NCI-H1105 treated with DMSO at 0.1 percent for 48 hours (cell line): ENCODE results near the gene TOP2A.
A peak's percentile ranks its signal among the peaks of the same experiment; 100 is the strongest.

Experiments used
- DNase-seq: peaks from one replicate; lab custom pipeline; 2025; lab: John Stamatoyannopoulos, UW

TOP2A gene

GRCh38 chr17:40347319-40348135, 70.2 kb downstream of the TOP2A start:
- DNase-seq: no peak

GRCh38 chr17:40346765-40347158, 70.9 kb downstream of the TOP2A start:
- no peak for DNase-seq

GRCh38 chr17:40345994-40346764, 71.5 kb downstream of the TOP2A start:
- DNase-seq: no peak

DNA sequence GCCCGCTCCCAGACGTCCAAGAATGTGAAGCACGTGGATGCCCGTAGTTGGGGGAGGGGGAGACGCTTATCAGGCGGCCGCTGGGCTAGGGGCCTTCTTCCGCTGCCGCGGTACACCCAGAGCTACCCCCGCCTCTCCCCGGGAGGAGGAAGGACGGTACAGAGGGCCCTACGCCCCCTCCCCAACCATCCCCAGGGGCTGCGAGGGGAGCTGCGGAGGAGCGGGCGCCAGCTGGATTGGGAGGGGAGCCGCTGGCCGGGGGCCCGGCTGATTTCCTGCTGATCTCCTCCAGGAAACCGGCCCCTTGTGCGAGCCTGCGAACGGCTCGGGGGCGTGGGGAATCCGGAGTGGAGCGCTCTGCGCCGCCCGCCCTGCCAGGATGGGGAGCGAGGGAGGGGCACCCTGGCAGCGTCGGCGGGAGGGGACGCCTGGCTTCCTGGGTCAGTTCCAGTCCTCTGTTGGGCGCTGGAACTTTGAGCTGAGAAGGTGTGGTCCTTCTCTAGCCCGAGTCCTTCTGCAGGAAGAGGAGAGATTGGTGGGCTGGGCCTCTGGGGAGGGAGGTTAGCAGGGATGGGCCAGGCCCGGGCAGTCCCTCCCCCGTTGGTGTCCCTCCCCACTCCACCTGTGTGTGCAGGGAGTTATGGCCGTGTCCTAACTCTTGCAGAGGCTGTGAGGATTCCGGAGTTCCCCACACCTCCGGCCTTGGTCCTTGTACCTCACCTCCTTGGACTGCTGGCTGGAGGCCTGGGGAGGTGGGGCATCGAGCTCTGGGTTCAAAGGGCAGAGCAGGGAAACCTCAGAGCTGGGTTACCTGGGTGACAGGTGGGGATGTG, 72.3 kb downstream of the TOP2A start:
- DNase-seq: no peak

- DNase-seq: no peak
Measured at GRCh38 chr17:40344421-40345160, 73.1 kb downstream of the TOP2A start.

- no peak for DNase-seq
Measured at GRCh38 chr17:40343219-40344119, 74.2 kb downstream of the TOP2A start.

GRCh38 chr17:40342504-40343218, 75.0 kb downstream of the TOP2A start:
- DNase-seq: no peak

DNA sequence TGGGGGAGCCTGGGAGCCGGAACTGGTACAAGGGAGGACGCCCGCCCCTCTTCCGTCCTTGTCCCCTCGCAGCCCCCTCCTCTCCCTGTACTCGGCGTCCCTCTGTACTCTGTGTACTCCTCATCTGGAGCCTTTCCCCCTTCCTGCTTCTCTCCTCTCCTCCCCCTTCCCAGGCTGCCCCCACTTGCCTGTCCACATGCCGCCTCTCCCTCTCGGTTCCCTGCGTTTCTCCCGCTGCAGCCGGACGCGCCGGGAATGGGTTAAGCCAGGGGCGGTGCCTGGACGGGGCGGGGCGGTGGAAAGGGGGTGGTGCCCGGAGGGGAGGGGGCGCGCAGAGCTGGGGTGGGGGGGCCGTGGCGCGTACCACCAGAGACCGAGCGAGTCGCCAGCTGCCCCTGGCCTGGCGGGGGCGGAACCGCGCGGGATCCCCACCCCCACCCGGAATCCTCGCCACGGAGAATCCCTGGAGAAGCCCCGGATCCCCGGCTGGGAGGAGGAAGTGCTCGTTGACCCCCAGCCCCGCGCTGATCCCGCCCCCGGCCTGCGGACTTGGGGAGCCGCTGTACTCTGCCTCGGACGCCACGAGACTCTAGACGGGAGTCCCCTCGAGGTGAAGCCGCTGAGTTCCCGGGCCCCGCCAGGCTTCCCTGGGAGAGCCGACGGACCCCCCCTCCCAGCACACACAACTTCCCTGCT, 75.7 kb downstream of the TOP2A start:
- DNase-seq: peak; percentile 33

DNA sequence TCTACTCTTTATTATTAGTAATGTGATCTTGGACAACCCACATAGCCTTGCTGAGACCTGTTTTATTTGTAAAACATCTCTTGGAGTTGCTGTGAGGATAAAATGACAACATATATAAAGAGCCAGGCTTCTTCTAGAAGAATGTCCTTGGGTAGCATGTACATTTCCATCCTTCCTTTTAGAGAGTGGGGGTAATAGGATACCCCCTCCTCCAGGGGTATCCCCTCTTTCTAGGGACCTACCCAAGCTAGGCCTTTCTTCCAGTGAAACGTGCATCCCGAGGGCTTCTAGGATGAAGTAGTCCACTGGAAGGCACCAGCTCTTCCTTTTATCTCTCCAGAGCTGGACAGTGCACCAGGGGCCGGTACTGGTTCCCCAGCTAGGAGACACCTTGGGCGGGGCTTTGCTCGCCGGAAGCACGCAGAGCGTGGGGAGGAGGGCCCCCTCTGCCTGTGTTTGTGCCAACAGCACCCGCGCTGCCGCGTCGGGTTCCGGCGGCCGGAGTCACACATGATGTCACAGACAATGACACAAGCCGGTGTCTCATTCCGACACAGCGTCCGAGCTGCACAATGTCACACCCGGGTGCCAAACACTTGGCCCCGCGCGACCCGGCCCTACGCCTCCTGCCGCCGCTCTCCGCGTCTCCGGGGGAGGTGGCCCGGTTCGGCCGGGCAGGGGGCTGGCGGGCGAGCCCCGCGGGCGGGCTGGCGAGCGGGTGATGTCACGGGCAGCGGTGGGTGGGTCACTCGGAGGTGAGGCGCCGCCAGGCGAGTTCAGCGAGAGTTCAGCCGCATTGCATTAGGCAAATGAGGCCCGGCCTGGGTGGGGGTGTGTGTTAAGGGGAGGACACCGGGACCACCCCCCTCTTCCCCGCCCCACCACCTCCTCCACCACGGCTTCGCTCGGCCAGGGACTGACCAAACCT, 76.6 kb downstream of the TOP2A start:
- peak; percentile 45 for DNase-seq

DNA sequence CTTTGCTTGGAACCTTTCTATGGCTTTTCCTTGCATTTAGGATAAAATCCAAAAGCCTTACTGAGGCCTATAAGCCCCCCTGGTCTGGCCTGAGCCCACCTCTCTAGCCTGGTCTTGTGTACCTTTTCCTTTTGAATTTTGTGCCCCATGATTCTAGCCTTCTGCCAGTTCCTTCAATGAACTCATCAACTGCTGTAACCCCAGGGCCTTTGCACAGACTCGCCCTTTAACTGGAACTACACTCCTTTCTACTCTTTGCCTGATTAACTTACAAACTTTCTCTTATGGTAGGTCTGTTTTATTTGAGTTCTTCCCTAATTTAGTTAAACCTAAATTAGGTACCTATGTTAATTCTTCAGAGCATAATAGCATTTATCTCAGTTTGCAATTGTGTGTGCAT, 77.4 kb downstream of the TOP2A start:
- DNase-seq: no peak

DNA sequence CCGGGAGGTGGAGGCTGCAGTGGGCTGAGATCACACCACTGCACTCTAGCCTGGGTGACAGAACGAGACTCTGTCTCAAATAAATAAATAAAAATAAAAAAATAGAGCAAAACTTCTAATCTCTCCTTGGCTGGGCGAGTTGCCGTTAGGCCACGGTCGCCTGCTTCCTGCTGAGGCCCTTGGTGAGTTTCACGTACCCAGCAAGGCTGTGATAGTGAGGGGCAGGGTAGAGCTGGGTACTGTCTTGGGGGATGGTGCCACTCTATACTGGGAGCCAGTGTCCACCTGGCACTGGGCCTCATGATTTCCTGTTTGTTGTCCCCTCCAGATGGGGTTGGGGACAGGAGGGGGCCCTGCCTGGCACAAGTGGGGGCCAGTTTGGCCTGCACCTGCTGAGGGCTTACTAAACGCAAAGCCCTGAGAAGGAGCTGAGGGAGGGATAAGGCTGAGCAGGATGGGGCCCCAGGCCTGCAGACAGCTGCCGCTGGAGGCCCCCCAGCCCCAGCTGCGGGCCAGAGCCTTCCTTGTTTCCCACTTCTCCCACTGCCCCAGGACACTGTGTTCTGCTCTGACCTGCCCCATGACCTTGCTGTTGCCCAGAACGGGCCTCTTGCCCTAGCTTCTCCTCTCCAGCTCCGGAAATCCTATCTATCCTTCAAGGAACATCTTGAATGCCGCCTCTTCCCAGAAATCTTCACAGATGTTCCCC, 78.6 kb downstream of the TOP2A start:
- no peak for DNase-seq
